GM12873 (cell line): Measurements from ENCODE around the gene ALPL.

ENCODE experiments used
- CTCF ChIP-seq: IDR thresholded peaks from 2 replicates; pipeline ENCODE4 v1.5.1; 2012; ENCODE audit warnings: low read depth, mild to moderate bottlenecking, moderate library complexity, low read length, control low read depth; ENCODE audit not compliant: insufficient read depth; ENCODE audit errors: missing control alignments

ALPL gene

GRCh38 chr1:21614419-21615115 lies 105.3 kb downstream of the ALPL start:
- no peak for TF ChIP-seq CTCF

GRCh38 chr1:21616372-21616771 lies 107.1 kb downstream of the ALPL start:
- no peak for TF ChIP-seq CTCF

- no peak for TF ChIP-seq CTCF
Measured at GRCh38 chr1:21617126-21617738, 108.0 kb downstream of the ALPL start.

- no peak for TF ChIP-seq CTCF
Measured at GRCh38 chr1:21618059-21618458, 108.8 kb downstream of the ALPL start.

- no peak for TF ChIP-seq CTCF
Measured at GRCh38 chr1:21618561-21619374, 109.5 kb downstream of the ALPL start.

GRCh38 chr1:21619375-21619947 lies 110.2 kb downstream of the ALPL start:
- no peak for TF ChIP-seq CTCF

- TF ChIP-seq CTCF: no peak
Measured at GRCh38 chr1:21620011-21620410, 110.8 kb downstream of the ALPL start.
